PC-9 (cell line): ENCODE results near the gene GYPC. TPM values are rescaled to one million over a fixed set of nuclear protein-coding genes. Genes with fewer than 3 reads are reported as not detected.

ENCODE experiments used
- BruUV-seq: library from RNA; stranded (reverse); fragments of 400-500 nt; replicated peaks from 2 replicates; lab custom pipeline; 2021; lab: Mats Ljungman, UMichigan
- CTCF ChIA-PET: fragments of 300-600 bp; sonication (Branson Sonifier 250); formaldehyde crosslinking; loops from one replicate; lab custom pipeline; 2022; ENCODE audit warnings: antibody characterized with exemption; lab: Charles Lee
- POLR2A ChIA-PET: fragments of 300-600 bp; sonication (Branson Sonifier 250); formaldehyde crosslinking; loops from one replicate; lab custom pipeline; 2022; ENCODE audit warnings: antibody characterized with exemption; ENCODE audit not compliant: unreplicated experiment; lab: Charles Lee
- DNase-seq, 2 experiments: peaks; one replicate each; pipeline versions ENCODE4 v3.0.0 to v3.0.0-alpha.2; 2015 to 2022; ENCODE audit warnings: mixed read lengths in 1 of 2
- H2AFZ ChIP-seq: fragments of 200-600 bp; sonication (generic); 2 replicates; pipeline ENCODE4 v1.8.1; 2017; ENCODE audit warnings: antibody characterized with exemption
- H3F3A ChIP-seq: fragments of 200-600 bp; sonication (generic); 2 replicates; pipeline ENCODE4 v1.8.1; 2017; ENCODE audit warnings: antibody characterized with exemption, mild to moderate bottlenecking, low read depth; ENCODE audit not compliant: insufficient read depth
- H3K27ac ChIP-seq: fragments of 200-600 bp; sonication (generic); 2 replicates; pipeline ENCODE4 v1.6.1; 2016; ENCODE audit warnings: mixed run types
- H3K27me3 ChIP-seq: fragments of 200-600 bp; sonication (generic); 2 replicates; pipeline ENCODE4 v1.6.1; 2016; ENCODE audit warnings: low read depth, mixed run types; ENCODE audit not compliant: insufficient read depth
- H3K36me3 ChIP-seq: fragments of 200-600 bp; sonication (generic); 2 replicates; pipeline ENCODE4 v1.6.1; 2016; ENCODE audit warnings: low read depth, mixed run types
- H3K4me1 ChIP-seq: fragments of 200-600 bp; sonication (generic); replicated peaks from 2 replicates; pipeline ENCODE4 v1.6.1; 2016; ENCODE audit warnings: mixed run types; ENCODE audit not compliant: insufficient read depth
- H3K4me2 ChIP-seq: fragments of 200-600 bp; sonication (generic); 2 replicates; pipeline ENCODE4 v1.6.1; 2017; ENCODE audit warnings: mixed run types
- H3K4me3 ChIP-seq: fragments of 200-600 bp; sonication (generic); 2 replicates; pipeline ENCODE4 v1.6.1; 2016; ENCODE audit warnings: mixed run types
- H3K79me2 ChIP-seq: fragments of 200-600 bp; sonication (generic); 2 replicates; pipeline ENCODE4 v1.6.1; 2017; ENCODE audit warnings: low read depth, mixed run types
- H3K9me2 ChIP-seq: fragments of 200-600 bp; sonication (generic); 2 replicates; pipeline ENCODE4 v1.8.1; 2017; ENCODE audit warnings: mild to moderate bottlenecking; ENCODE audit not compliant: insufficient read depth
- H3K9me3 ChIP-seq: fragments of 200-600 bp; sonication (generic); 2 replicates; pipeline ENCODE4 v1.8.1; 2016; ENCODE audit warnings: low read depth; ENCODE audit not compliant: insufficient read depth
- H4K20me1 ChIP-seq: fragments of 200-600 bp; sonication (generic); 2 replicates; pipeline ENCODE4 v1.8.1; 2017; ENCODE audit not compliant: insufficient read depth
- CTCF ChIP-seq: fragments of 200-600 bp; sonication (generic); conservative IDR thresholded peaks from 2 replicates; pipeline ENCODE4 v1.6.1; 2017; ENCODE audit warnings: mixed run types, antibody characterized with exemption, mild to moderate bottlenecking, moderate library complexity
- EZH2 ChIP-seq: fragments of 200-600 bp; sonication (generic); IDR thresholded peaks from 2 replicates; pipeline ENCODE4 v1.8.0; 2017; ENCODE audit warnings: antibody characterized with exemption, low read depth
- intact Hi-C: fragments of 100-400 bp; cut with micrococcal nuclease; formaldehyde crosslinking; loops from one replicate; pipeline ENCODE4 v1.10.0; 2022; ENCODE audit not compliant: unreplicated experiment
- total RNA-seq: library from RNA; stranded (reverse); gene quantifications from 2 replicates; pipeline ENCODE4 v1.2.3, GENCODE V29; 2021

The GYPC gene
- total RNA-seq, 1 experiment from 2014 or later: not detected

- H4K20me1 ChIP-seq: no peaks in the 10 kb centered on the region
- no peak overlapping the region for H3K27ac ChIP-seq
- ChIA-PET POLR2A (no interaction called here), CTCF (no interaction called here)
- peaks cover 64% of the 10 kb centered on the region for H3K27me3 ChIP-seq
- no peak overlapping the region for H2AFZ ChIP-seq
- no peaks in the 10 kb centered on the region for H3K9me3 ChIP-seq
- intact Hi-C loops: no loop called here
- H3K79me2 ChIP-seq: no peaks in the 10 kb centered on the region
- no peak for TF ChIP-seq CTCF
- no peak for TF ChIP-seq EZH2
- no TSS peak for BruUV-seq
- H3K4me1 ChIP-seq: no peaks in the 10 kb centered on the region
- H3F3A ChIP-seq: no peaks in the 10 kb centered on the region
- H3K4me2 ChIP-seq: no peak overlapping the region
- H3K9me2 ChIP-seq: no peaks in the 10 kb centered on the region
- H3K36me3 ChIP-seq: no peaks in the 10 kb centered on the region
- H3K4me3 ChIP-seq: no peak overlapping the region
- DNase-seq: no peak
Observed at GRCh38 chr2:126733795-126734194, 77.8 kb downstream of the GYPC start.

GRCh38 chr2:126736133-126736874 lies 80.3 kb downstream of the GYPC start:
- Histone ChIP-seq H4K20me1 (no peaks in the 10 kb centered on the region), H3K79me2 (no peaks in the 10 kb centered on the region), H3K9me2 (no peaks in the 10 kb centered on the region), H3K4me3 (no peak overlapping the region), H2AFZ (no peak overlapping the region), H3K36me3 (no peaks in the 10 kb centered on the region), H3K4me2 (no peak overlapping the region), H3K27me3 (peaks cover 54% of the 10 kb centered on the region), H3K9me3 (no peaks in the 10 kb centered on the region), H3K4me1 (no peaks in the 10 kb centered on the region), H3F3A (no peaks in the 10 kb centered on the region), H3K27ac (no peak overlapping the region)
- intact Hi-C loops: no loop called here
- POLR2A ChIA-PET: no interaction called here
- TF ChIP-seq CTCF (no peak), EZH2 (no peak)
- CTCF ChIA-PET: no interaction called here
- no TSS peak for BruUV-seq
- DNase-seq: no peak

- intact Hi-C loops: no loop called here
- Histone ChIP-seq H3K9me2 (no peaks in the 10 kb centered on the region), H3K36me3 (no peaks in the 10 kb centered on the region), H4K20me1 (no peaks in the 10 kb centered on the region), H3K27ac (no peak overlapping the region), H3K79me2 (no peaks in the 10 kb centered on the region), H3K4me1 (no peaks in the 10 kb centered on the region), H3K4me3 (no peak overlapping the region), H2AFZ (no peak overlapping the region), H3F3A (no peaks in the 10 kb centered on the region), H3K9me3 (no peaks in the 10 kb centered on the region), H3K4me2 (no peak overlapping the region), H3K27me3 (peaks cover 63% of the 10 kb centered on the region)
- ChIA-PET CTCF (no interaction called here), POLR2A (no interaction called here)
- TF ChIP-seq EZH2 (no peak), CTCF (no peak)
- DNase-seq: no peak
- BruUV-seq: no TSS peak
Observed at GRCh38 chr2:126739141-126739540, 83.2 kb downstream of the GYPC start.
